Esophagus mucosa (tissue), 1 donor: ENCODE results near the gene LRP5. TPM values are rescaled to one million over a fixed set of nuclear protein-coding genes. Genes with fewer than 3 reads are reported as not detected.

Experiments used
- ATAC-seq: fragments of 200-7000 bp; cut with Tn5 transposase; one replicate; pipeline ENCODE4 v1.9.1; 2020
- total RNA-seq: library from RNA; stranded (reverse); gene quantifications from one replicate; pipeline ENCODE4 v1.2.4, GENCODE V29; 2023
- donor health status: DM: yes; HTN: yes; CAD: no.

Gene LRP5
- total RNA-seq, 1 donor from 2014 or later, result 15.9 TPM

DNA sequence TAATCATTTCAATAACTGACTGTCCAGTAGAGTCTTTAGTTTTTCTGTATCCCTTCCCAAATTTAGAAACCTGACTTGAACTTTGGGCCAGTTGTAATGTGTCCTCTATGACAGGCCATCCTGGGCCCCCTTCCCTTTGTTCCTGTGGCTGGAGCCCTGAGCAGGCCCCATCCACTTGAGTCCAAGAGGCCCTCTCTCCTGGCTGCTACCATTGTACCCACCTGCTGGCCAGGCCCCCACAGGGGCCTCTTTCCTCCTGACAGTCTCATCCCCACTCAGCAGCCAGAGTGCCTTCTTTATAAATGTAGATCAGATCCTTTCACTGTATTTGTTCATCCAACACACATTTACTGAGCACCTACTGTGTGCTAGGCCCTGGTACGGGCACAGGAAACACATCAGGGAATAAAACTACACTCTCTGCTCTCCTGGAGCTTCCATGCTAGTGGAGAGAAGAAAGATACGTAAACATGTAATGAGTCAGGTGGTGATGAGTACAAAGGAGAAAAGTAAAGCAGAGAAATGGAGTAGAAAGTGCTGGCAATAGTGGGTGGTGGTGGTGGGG, 2.7 kb upstream of the LRP5 start:
- no peak for ATAC-seq

DNA sequence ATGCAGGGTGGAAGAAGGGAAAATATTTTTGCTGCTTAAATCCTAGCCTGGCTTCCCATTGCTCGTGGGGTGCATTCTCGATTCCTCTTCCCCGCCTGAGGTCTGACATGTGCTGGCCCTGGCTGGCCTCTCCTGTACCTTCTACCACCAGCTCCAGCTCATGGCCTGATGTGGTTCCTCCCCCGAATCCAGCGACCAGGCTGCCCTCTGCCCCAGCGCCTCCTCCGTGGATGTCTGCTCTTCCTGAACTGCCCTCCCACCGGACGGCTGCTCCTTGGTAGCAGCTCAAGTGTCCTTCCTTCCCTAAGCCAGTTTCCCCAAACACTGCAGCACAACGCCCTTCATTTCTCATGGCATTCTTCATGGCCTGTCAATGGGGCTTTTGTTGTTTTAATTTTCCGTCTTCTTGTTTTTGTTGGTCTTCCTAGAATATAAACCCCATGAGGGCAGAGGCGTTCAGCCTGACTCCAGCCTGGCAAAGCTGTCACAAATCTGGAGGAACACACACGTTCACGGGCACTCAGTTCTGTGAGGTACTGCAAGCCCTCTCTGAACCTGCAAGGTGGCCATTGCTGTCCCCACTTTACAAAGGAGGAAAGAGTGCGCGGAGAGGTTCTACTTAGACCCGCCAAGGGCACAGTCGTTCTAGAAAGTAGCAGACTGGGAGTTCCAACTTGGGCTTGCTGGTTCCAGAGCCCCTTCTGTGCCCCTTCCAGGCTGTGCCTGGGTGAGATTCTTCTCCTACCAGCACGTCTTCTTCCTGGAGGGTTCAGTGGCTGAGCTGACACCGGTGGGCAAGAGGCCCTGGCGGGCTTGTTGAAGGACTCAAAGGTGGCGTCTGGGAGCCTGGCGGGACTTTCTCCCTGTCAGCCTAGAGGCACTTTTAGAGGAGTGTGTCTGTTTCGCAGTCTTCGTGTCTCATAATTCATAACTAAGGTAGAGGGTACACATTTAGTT, 953 bp upstream of the LRP5 start:
- no peak for ATAC-seq

DNA sequence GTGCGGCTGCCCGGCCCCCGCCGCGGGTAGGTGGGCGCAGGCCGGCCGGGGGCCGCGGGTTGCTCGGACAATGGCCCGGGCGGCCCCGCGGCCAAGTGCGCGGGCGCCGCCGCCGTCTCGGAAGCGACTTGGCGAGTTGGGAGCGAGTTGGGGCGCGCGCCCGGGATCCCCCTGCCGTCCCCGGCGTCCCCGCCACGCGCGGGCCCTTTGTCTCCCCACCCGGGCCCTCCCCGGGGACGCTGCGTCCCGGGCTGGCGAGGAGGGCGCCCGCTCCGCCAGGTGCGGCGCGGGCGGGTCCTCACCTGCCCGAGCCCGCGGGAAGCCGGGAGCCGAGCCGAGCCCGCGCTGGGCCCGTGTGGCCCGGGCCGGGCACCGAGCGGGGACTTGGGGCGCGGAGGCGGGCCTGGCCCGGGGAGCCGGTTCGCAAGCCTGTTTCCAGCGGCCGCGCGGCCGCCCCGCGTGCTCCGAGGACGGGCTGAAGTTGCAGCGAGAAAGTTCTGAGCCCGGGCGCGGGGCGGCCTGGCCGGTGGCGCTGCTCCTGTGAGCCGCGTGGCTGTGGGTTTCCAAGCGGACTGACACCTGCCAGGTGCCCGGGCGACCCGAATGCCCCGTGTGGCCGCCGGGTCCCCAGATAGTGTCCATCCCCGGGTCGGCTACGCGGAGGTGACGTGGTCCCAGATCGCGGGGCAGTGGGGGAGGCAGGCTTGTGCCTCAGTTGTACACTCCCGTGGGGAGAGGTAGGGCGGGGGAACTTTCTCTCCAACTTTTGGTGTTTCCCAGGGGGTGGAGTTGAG, 586 bp downstream of the LRP5 start:
- ATAC-seq, result peak; percentile 69

DNA sequence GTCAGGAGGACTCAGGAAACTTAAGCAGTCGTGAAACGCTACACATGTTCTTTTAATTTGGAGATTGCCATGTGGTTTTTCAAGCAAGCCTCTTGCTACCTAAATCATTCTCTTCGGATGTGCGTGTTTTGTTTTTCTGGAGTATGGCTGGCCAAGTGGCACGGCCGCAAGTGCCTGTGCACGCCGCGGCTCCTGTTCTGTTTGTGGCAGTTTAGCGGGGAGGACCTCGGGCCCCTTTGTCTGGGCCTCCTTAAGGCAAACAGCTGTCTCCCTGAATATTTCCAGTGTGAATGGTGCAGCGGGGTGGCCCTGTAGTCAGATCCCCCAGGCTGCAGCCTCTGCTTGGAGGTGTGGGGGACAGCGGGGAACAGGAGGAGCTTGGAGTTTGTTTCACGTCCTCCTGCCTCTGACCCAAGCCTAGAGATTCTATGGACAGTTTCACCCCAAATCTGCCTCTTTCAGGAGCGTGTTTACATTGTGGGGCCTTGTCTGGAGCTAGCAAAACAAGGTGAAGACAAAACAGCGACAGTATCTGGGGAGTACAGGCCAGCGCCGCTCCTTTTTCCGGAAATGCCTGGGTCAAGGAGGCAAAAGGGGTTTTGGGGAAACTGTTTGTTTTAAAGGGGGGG, 1.3 kb downstream of the LRP5 start:
- no peak for ATAC-seq

DNA sequence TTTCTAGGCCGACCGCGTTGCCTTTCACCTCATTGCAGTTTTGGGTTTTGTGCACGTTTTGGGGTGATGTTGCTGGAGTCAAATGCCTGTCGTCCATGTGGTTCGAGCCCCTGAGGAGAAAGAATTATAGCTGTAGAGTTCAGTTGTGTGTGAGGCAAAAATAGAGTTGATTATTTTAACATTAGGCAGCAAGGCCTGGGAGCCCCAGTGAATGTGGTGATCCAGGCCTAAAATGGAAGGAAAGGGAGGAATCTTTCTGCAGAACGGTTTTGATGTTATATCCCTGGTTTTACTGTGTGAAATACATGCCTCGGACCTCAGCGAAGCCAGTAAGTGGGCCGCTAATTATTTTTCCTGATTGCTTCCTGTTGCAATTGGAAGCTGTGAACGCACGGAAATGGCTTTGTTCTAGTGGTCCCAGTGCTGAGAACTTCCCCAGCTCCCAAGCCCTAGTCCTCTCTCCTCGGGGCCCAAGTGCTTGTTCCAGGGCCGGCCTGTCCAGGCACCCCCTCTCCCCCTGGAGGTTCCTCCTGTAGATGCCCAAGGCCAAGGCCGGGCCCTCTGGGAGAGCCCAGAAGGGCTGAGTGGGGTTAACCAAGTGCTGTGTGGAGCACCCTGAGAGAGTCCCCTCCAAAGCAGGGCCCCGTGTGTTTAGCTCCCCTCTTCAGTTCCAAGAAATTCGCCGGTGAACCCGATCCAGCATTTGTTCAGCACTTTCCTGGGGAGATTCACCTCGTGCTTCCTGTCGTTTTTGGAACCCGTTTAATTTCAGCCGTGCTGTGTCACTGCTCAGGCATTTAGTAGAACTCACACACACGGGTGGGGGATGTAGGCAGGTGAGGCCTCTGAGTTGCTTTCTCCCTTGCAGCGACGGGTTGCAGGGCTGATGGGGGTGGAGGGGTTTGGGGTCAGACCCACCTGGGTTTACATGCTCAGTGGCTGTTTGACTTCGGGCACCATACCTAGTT, 2.1 kb downstream of the LRP5 start:
- ATAC-seq, result peak; percentile 27

DNA sequence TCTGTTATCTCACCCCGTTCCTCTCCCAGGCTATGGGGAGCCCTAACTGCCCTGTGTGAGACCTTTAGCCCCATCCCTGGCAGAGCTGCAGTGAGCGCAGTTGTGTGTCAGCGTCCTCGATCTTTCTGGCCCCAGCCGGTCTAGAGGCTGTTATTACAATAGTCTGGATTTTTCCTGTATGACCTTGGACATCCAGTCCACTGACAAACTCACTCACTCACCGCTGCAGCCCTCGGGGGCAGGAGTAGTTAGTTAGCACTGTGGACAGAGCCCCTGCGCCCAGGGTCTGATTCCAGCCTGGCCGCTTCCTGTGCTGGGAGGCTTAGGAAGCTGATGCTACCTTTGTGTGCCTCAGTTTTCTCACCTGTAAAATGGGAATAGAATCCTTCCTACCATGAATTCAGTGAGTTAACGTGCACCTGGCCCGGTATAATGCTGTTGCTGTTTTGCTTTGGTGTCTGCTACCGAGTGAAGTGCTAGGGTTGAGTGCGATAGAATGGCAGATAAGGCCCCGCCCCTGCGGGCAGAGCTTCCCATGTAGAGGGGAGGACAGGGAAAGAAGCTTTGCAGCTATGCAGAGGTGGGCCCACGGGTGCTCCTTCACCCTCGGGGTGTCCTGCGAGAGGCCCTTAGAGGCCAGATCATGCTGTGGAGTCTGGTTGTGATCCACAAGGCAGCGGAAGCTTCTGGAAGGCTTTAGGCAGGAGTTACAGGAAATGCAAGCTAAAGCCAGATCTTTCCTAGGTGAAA, 3.0 kb downstream of the LRP5 start:
- ATAC-seq, result peak; percentile 7

DNA sequence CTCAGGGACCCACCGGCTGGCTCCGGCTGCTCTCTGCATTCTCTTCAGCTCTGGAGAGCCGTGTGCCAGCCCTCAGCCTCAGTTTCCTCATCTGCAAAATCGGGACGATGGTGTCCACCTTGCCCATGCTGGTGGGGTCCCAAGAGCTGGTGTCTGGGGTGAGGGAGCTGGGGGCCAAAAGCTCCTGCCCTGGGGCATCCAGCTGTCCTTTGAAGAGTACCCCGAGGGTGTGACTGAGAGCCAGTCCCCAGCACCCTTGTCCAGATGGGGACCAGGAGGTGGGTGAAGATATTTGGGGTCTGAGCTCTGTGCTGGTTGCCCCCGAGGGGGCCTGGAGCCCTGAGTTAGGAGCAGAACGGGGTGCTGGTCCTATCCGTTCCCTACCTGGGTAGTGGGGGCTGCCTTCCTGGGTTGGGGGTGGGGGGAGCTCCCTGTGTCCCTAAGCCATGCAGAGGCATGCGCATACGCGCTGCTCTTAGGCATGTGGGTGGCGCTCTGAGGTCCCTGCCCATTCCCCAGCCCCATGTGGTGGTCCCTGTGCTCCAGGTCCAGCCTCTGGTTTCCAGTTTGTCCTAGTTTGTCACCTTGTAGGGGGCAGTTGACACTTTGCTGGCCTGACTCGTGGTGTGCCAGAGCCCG, 4.9 kb downstream of the LRP5 start:
- no peak for ATAC-seq

DNA sequence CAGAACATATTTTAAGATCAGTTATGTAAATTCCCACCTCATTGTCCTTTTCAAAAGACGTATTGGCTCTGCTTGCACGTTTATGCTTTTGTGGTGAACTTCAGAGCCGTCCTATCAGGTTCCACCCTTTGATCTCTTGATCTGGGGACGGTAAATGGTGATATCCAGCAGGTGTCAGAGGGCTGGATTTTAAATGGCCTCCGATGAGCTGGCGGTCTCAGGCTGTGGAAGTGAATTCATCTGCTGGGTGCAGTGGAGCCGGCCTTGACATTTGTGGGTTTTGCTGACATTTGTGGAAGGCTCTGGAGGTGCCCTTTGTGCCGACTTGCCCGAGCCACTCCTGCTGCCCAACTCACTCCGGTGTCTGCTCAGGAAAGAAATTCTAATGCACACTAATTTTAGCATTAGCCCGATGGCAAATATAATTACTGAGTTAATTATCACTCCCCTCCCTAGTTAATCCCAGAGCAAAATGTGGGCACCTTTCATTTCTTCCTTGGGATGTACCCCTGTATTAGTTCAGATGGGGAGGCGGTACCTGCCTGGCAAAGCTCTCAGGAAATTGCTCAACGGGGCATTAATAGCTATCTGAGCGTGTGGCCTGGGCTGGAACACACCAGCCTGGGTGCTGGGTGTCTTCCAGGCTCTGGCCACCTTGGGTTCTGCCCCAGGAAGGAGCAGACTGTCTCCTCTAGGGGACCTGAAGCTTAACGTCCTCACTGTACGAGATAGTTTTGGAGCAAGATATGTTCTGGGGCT, 9.1 kb downstream of the LRP5 start:
- ATAC-seq, result peak; percentile 53

DNA sequence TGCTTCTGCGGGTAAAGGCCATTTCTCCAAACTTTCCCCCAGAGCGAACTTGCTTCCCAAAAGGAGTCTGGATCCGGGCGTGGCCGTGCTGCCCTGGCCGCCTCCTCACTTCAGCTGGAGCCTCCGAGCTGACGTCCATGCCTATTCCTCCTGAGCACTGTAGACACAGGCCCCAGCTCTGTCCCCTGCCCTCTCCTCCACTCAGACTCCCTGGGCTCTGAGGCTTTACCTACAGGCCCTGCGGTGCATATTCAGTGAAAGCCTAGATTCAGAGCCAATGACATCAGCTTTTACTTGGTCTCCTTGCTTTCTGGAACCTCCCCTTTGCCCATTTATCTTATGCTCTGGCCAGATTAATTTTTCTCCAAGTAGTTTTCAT, 9.7 kb downstream of the LRP5 start:
- peak; percentile 30 for ATAC-seq

DNA sequence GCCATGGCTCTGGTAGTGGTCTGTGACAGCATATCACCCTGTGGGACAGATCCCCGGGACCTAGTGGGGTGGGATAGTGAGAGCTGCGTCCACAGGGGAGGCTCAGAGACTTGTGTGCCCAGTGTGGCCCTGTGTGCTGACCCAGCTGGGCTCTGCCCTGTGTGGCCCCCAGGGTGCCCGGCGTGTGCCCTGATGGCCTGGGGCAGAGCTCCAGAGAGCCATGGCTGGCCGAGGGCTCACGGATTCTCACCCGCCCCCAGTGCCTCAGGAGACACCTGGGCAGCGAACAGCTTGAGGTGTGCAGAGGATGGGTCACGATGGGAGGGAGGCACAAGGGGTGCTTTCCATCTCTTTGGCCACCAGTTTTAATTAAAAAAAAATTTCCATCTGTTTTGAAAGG, 11.8 kb downstream of the LRP5 start:
- no peak for ATAC-seq

DNA sequence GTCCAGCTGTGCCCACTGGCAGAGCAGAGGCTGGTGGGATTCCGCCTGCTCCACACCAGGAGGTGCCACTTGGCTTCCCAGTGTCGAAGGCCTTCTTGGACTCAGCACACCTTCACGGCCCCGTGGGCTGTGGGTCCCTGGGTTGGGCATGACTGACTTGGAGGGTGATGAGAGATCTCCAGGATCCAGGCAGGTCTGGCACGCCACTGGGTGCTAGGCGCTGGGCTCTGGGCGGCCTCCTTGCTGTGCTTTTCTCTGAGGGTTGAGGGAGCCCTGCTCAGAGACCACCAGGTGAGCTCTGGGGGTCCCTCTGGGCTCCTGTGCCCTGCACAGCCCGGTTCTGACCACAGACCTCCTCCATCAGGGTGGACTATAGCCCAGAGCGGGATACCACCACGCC, 12.3 kb downstream of the LRP5 start:
- no peak for ATAC-seq

DNA sequence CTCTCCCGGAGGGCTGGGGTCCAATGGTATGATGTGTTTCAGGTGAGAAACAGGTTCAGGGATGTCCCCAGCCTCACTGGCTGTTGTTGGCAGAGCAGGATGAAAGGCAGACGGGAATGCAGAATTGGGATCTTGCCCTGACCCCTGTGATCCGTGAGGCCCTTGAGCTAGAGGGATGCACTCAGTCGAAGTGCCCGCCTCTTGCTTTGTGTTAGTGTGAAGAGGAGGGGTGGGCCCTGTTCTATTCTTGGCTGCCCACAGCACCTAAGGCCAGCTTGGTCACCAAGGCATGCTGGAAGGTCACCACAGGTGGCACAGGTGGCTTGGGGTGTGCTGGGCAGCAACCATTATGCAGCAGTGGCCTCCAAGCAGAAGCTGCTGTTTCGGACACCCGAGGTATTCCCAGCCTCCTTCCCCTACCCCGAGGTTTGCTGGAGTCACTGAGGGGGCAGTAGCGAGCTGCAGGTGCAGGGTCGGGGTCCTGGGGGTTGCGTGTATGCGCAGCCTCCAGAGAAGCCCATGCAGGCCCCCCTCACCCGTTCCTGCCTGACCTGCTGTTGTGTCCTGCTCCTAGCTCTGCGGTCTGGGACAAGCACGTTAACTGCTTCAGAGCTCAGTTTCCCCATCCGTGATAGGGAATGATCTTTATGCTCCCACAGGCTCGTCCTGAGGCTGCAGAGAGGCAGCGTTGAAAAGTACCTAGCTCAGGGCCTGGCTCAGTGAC, 13.0 kb downstream of the LRP5 start:
- ATAC-seq, result no peak

DNA sequence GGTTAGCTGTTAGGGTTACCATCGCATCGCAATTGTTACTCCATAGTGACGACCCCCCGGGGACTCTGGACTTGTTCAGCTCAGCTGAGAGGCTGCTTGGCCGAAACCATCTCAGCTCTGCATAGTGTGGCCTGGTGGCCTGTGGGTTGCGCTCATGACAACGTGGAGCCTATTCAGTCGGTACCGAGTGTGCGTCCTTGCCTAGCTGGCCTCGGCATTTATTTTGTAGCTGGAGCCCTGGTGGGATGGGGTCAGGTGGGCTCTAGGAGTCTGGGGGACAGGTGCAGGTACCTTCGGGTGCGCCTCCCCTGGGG, 13.5 kb downstream of the LRP5 start:
- no peak for ATAC-seq

DNA sequence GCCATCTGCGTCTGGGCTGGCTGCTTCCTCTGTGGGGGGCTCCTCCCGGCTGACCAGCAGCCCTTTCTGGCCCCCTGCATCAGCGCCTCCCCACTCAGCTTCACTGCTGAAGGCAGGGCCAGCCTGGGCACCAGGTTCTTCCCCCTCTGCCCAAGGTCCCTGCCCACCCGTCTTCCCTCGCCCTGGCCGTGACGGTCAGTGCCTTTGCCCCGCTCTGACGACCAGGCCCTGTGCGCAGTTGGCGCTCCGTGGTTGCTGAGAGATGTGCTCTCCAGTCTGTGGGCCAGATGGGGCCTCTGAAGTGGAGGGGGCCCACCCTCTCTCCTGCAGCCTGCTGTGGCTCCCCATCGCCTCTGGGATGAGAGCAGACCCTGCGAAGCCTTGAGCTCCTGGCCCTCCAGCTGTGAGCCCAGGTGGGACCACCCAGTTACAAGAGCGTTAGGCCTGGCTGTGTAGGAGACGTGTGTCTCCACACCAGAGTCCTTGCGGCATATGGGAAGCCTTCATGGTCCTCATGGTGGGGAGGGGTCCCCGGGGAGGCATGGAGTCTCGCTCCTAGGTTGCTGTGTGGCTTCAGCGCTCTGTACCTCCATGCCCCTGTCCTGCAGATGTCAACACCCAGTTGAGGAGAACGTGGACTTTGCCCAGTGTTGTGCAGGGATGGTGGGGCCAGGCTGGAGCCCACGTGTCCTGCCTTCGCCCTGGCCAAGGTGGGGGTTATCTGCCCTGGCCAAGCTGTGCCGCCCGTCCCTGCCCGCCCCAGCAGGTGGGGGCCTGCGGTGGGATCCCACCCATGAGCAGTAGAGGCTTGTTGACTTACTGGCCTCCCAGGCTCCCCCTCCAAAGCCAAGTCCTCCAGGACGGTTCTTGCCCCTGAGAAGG, 14.2 kb downstream of the LRP5 start:
- ATAC-seq, result no peak

DNA sequence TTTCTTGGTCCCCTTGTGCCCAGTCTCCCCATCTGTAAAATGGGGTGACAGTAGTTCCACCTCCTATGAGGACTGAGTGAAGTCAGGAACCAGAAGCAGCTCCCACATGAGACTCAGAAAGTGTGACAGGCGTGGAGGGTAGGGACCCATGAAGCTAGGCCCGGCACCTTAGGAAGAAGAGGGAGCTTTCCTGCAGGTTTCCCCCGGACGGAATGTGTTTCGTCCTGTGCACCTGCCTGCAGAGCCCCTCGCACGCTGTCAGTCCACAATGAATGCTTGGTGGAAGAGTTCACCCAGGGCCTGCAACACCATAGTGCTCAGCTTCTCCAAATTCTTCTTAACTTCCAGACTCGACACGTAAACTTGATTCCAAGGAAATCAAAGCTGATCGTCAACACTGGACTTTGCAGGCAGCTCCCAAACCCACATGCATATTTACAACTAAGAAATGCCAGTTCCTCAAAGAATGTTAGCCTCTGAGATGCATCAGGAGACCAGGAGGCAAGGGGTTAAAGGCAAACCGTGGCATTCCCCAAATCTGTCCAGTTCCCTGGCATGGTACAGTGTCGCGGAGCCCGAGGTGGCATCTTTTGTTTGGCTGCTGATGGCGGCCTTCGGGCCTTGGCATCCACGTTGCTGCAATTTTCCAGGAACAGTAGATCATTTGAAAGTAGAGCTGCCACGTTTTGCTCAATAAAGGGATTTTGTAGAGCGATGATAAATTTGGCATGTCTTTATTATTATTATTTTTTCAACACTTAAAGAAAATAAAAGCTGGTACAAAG, 15.4 kb downstream of the LRP5 start:
- no peak for ATAC-seq

DNA sequence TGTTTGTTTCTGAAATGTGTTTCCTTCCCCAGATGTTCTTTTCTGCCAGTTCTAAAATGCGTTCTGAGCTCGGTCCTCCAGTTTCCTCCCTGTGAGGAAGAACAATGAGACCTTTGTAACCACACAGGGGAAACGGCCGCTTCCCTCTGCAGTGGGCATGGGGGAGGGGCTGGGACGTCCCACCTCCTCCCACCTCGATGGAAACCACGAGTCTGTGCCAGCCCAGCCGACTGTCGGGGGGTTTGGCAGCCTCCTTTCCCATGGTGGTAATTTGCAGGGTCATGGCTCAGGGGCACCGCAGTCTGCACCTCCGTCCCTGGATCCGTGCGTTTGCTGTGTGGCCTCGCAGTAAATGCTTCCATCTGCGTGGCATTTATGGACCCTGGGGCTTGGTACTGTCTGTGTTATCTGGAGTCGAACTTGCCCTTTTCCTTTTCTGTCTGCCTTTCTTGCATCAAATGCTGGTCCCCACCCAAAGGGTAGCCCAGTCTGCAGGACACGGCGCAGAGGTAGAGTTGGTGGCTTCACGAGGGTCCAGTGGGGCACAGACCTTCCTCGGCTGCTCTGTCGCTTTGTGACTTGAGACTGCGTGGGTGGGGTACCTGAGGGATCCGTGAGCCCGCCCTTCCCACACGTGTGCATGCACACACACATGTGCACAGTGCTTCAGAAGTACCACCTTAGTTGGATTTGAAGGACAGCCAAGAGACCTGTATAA, 16.1 kb downstream of the LRP5 start:
- peak; percentile 27 for ATAC-seq

DNA sequence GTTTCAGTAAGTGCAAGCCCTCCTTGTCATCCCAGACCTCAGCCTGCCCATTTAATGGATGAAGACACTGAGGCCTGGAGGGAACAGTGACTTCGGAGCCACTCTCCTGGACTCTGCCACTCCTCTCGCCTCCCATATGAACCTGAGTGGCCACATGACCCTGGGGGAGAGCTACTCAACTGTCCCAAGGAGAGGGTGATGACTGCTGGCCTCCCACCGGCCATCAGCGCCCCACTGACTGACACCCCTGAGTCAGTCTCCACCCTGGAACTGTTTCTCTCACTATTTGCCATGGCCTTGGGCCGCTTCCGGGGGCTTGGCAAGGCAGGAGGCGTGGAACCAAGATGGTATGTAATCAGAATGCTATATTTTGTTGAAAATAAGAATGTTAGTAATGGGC, 17.1 kb downstream of the LRP5 start:
- no peak for ATAC-seq
